COLO668 (cell line): ENCODE data around the gene GADD45G.

Experiments
- DNase-seq: peaks from one replicate; lab custom pipeline; 2025; ENCODE audit not compliant: unreplicated experiment; lab: John Stamatoyannopoulos, UW

The GADD45G gene

DNA sequence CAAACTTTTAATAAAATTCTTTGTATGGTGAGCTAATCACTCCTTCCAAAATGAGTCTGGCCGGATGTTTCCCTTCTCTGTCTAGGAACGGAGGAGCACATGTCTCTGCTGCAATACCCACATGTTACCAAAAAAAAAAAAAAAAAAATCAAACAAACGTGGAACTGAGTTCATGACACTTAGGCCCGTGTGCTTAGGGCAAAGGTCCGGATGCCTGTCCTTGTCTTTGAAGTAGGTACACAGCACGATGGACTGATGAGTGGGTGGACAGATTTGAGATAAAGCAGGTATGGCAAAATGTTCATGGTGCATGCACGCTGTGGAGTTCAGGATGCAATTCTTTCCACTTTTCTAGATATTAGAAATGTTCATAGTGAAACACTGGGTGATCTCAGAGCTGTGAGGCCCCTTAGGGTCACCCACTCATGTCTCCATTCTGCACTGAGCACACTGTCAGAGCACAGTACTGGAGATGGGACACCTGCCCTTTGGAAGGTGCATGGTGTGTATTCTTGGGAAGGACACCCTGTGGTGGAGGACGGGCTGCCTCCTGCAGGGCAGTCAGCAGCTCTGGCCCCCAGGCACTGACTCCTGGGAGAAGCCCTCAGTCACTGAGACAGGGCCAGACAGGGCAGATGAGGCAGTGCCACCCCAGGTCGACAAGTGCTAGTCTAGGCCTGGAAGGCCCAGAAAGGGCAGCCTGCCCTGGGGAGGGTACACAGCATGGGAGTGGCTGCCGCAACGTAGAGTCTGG is 43.6 kb downstream of the GADD45G start:
- DNase-seq = no peak

- DNase-seq = no peak
Measured at GRCh38 chr9:89649039-89649691, 44.4 kb downstream of the GADD45G start.

GRCh38 chr9:89654025-89654662 is 49.3 kb downstream of the GADD45G start:
- no peak for DNase-seq

GRCh38 chr9:89655056-89655989 is 50.5 kb downstream of the GADD45G start:
- DNase-seq = no peak
